ENCODE results near the gene AGBL5. TPM values are rescaled to one million over a fixed set of nuclear protein-coding genes. Genes with fewer than 3 reads are reported as not detected.

AGBL5 gene, protein sequence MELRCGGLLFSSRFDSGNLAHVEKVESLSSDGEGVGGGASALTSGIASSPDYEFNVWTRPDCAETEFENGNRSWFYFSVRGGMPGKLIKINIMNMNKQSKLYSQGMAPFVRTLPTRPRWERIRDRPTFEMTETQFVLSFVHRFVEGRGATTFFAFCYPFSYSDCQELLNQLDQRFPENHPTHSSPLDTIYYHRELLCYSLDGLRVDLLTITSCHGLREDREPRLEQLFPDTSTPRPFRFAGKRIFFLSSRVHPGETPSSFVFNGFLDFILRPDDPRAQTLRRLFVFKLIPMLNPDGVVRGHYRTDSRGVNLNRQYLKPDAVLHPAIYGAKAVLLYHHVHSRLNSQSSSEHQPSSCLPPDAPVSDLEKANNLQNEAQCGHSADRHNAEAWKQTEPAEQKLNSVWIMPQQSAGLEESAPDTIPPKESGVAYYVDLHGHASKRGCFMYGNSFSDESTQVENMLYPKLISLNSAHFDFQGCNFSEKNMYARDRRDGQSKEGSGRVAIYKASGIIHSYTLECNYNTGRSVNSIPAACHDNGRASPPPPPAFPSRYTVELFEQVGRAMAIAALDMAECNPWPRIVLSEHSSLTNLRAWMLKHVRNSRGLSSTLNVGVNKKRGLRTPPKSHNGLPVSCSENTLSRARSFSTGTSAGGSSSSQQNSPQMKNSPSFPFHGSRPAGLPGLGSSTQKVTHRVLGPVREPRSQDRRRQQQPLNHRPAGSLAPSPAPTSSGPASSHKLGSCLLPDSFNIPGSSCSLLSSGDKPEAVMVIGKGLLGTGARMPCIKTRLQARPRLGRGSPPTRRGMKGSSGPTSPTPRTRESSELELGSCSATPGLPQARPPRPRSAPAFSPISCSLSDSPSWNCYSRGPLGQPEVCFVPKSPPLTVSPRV
- 10 to 100 TPM; 11.0 to 47.1 (median 34.8) TPM for total RNA-seq

DNA sequence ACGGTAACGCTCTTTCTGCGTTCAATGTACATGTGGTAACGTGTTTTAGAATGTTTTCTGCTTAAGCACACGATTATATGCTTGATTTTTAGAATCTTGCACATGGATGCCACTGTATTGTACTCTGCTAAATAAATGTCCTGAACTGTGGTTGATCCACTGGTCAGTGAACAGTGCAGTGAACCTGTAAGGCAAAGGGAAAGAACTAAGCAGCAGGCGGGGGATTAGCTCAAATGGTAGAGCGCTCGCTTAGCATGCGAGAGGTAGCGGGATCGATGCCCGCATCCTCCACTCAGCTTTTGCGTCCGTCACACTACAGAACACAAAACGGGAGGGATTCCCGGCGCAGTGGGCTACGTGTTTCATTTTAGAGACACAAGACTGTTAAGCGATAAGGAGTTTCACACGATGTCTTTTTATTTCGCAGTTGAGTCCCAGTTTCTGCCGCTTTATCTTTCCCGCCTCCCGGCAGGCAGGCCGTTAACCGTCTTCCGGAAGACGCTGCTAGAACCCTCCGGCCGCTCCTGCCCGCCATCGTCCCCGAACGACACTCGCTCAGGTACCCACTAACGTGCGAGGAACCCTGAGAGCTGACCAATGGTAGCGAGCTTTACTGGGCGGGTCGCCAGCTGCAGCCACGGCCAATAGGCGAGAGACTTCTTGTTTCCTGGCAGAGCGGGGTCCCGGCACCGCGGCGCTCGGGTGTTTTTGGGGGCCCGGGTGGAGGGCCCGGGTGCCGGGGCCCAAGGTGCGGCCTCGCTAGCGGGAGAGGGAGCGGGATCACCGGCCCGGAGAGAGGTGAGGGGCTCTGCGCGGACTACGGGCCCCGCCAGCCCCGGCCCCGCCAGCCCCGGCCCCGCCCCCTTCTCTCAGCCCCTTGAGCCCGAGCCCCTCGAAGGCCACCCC, at the start of gene AGBL5:
TSS of gene AGBL5 (plus strand) at position 673 of the 906 bp plus-strand sequence. CDS start 1,291 bp downstream, outside the sequence.
- peak within 1 kb of the TSS; percentile 96 to 98 for H3K27ac ChIP-seq
- ATAC-seq (replicated peaks in 6 of 8), result peak; percentile 62 to 78 (median 74)
- peak within 1 kb of the TSS; percentile 81 to 99 (median 89) for H3K4me3 ChIP-seq
- H3K4me1 ChIP-seq (replicated peaks in 1 of 2), result peaks cover 8 to 10% of the 10 kb centered on the region in 2 donors
- in situ Hi-C loops (cut with MboI; ENCODE audit: low pct_unique_long_range_greater_than_20kb in 2 of 9, low sequenced_read_pairs in 9 of 9, unreplicated experiment in 9 of 9), result no loop called here
- 0 to 20% (median 0%) methylated on average over 1 to 32 of the region's 67 CpGs; no CpG with 5 or more reads in 1 of the 10 experiments for WGBS, 10 experiments

DNA sequence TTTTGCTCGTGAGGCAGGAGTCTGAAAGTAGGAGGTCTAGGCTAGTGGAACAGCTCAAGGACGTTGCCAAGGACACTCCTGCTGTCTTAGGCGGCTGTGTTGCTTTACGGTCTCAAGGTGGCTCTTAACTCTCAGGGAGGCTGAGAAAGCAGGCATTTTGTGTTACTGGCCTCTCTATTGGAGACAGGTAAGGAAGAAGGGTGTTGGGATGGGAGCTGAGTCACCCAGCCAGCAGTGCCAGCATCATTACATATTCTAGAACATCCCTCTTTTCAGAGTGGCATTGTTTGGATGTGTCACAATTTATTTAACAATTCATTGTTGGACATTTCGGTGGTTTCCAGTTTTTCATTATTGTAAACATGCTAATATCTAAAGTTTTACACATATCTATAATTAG, 49.5 kb upstream of the AGBL5 start:
- in situ Hi-C loops (cut with MboI; ENCODE audit: low pct_unique_long_range_greater_than_20kb in 2 of 9, low sequenced_read_pairs in 9 of 9, unreplicated experiment in 9 of 9), result loop anchor here in 1 of 9 experiments (25.0 kb wide), 1 partner anchor 165 kb away; the partner anchor contains the start of gene DPYSL5
- 0 to 80% (median 60%) methylated on average over 1 to 5 of the region's 5 CpGs; no CpG with 5 or more reads in 2 of the 10 experiments for WGBS, 10 experiments

DNA sequence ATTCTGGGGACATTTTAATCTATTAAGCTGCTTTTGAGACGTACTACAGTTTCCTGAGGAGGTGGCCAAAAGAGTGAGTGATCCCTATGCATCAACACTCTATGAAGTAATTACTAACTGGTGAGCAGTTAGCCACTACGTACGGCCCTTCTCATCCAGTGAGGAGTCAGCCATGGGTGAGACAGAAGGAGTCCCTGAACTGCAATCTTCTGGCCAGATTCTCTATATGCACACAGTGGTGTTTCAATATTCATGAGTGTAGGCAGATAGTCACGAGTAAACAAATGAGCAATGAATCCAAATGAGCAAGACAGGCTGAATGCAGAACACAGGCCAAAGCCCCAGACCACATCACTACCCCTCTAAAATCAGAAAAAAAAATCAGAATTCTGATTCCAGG, 48.5 kb upstream of the AGBL5 start:
- H3K27ac ChIP-seq, result no peak overlapping the region
- in situ Hi-C loops (cut with MboI; ENCODE audit: low pct_unique_long_range_greater_than_20kb in 2 of 9, low sequenced_read_pairs in 9 of 9, unreplicated experiment in 9 of 9), result loop anchor here in 1 of 9 experiments (25.0 kb wide), 1 partner anchor 166 kb away; the partner anchor contains the start of gene DPYSL5
- H3K4me1 ChIP-seq (replicated peaks in 1 of 2), result no peaks in the 10 kb centered on the region
- H3K4me3 ChIP-seq, result no peak overlapping the region
- ATAC-seq (replicated peaks in 6 of 8), result peak; percentile 45 to 95 (median 86)
- WGBS, 10 experiments, result 20 to 100% (median 89%) methylated on average over 1 to 4 of the region's 4 CpGs; no CpG with 5 or more reads in 5 of the 10 experiments

More for the DNA sequence above, 49.5 kb upstream of the AGBL5 start:
- Histone ChIP-seq H3K4me3 (no peak overlapping the region), H3K27ac (no peak overlapping the region), H3K4me1 (replicated peaks in 1 of 2) (no peaks in the 10 kb centered on the region)
- ATAC-seq (replicated peaks in 6 of 8), result peak in 7 of 8 experiments; percentile 19 to 62 (median 30)

DNA sequence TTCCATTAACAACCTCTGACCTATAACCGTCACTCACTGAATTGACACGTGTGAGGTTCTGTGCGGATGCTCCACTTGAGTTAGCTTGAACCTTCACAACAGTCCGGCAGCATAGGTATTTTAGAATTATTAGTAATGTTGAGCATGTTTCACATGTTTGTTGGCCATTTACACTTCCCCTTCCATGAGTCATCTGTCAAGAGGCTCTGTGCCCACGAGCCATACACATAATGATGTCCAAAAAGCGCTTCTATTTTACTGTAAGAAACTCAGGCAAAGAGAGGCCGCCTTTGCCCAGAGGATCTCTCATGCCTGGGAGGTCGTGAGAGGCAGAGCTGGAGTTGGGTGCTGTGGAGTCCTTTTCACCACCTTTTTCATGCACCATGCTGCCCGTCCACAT, 47.6 kb upstream of the AGBL5 start:
- H3K27ac ChIP-seq, result no peak overlapping the region
- peak in 4 of 8 experiments; percentile 26 to 45 (median 33) for ATAC-seq (replicated peaks in 6 of 8)
- H3K4me3 ChIP-seq, result no peak overlapping the region
- no peaks in the 10 kb centered on the region for H3K4me1 ChIP-seq (replicated peaks in 1 of 2)
- in situ Hi-C loops (cut with MboI; ENCODE audit: low pct_unique_long_range_greater_than_20kb in 2 of 9, low sequenced_read_pairs in 9 of 9, unreplicated experiment in 9 of 9), result loop anchor here in 1 of 9 experiments (25.0 kb wide), 1 partner anchor 167 kb away; the partner anchor contains the start of gene DPYSL5
- WGBS, 10 experiments, result 67 to 94% (median 76%) methylated on average over 1 to 9 of the region's 9 CpGs; no CpG with 5 or more reads in 3 of the 10 experiments

DNA sequence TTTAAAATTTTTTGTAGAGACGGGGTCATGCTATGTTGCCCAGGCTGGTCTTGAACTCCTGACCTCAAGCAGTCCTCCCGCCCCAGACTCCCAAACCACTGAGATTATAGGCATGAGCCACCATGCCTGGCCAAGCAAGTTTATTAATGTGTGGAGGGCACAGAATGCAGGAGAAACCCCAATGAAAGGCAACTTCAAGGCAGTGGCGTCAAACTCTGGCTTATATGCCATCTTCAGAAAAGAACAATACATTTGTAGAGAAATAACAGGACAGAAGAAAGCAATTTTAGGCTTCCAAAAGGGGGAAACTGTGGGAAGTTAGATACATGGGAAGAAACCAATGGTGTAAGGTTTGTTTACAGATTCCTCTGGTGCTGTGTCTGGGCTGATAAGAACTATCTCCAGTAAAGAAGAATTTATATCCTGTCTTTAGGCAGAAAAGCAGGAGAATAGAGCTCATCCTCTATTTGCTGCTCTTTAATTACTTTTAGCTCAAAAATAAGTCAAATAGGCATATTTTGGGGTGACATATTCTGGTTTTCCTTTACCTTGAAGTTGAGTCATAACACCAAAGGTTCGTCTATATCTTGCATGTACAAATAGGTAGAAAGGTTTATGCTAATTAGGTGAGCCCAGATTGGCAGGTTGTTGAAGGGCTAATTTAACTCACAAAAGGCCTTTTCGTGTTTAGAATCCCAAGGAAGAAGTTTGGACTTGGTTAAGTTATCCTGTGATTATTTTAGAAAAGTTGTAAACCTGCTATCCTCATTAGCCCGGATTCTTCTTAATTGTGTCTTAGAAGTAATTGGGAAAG, 44.7 kb upstream of the AGBL5 start:
- ATAC-seq (replicated peaks in 6 of 8), result no peak
- Histone ChIP-seq H3K4me1 (replicated peaks in 1 of 2) (no peaks in the 10 kb centered on the region), H3K4me3 (no peak overlapping the region), H3K27ac (no peak overlapping the region)
- in situ Hi-C loops (cut with MboI; ENCODE audit: low pct_unique_long_range_greater_than_20kb in 2 of 9, low sequenced_read_pairs in 9 of 9, unreplicated experiment in 9 of 9), result loop anchor here in 1 of 9 experiments (25.0 kb wide), 1 partner anchor 170 kb away; the partner anchor contains the start of gene DPYSL5
- WGBS, 10 experiments, result 67 to 94% (median 72%) methylated on average over 1 to 6 of the region's 6 CpGs

DNA sequence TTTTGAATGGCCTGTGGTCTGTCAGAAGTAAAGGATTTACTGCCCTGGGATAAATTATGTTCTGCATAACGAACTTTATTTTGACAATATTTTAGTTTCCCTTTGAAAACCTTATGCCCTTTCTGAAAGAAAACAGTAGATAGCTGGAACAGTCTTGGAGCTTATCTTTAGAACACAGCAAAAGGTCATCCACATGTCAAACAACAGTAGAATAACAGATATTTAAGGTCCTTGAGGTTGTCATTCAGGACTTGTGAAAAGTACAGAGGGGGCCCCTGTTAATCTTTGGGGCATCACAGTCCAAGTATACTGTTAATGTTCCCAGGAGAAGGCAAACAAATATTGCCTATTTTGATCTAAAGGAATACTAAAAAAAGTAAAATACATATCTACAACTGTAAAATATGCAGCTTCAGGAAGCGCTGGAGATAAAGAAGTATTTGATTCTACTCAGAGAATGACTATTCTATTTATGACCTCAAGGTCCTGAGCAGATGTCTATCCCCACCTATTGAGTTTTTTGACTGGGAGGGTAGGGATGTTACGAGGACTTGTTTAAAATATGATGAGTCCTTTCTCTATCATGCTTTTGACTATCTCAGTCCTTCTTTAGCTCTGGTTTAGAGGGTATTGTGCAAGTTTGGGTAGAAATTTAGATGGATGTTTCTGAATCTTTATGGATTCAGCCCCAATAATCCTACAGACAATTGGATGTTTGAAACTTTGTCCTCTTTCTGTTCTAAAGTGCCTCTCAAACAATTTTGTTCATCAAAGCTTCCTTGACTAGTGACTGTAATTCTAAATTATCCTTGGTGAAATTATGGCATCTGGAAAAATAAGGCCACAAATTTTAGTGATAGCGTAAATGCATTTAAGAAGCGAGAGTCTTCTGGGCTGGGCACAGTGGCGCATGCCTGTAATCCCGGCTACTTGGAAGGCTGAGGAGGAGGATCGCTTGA, 43.8 kb upstream of the AGBL5 start:
- in situ Hi-C loops (cut with MboI; ENCODE audit: low pct_unique_long_range_greater_than_20kb in 2 of 9, low sequenced_read_pairs in 9 of 9, unreplicated experiment in 9 of 9), result loop anchor here in 1 of 9 experiments (25.0 kb wide), 1 partner anchor 170 kb away; the partner anchor contains the start of gene DPYSL5
- no peak overlapping the region for H3K4me3 ChIP-seq
- no peaks in the 10 kb centered on the region for H3K4me1 ChIP-seq (replicated peaks in 1 of 2)
- ATAC-seq (replicated peaks in 6 of 8), result no peak
- 58 to 98% (median 83%) methylated on average over 4 to 8 of the region's 8 CpGs for WGBS, 10 experiments
- no peak overlapping the region for H3K27ac ChIP-seq

DNA sequence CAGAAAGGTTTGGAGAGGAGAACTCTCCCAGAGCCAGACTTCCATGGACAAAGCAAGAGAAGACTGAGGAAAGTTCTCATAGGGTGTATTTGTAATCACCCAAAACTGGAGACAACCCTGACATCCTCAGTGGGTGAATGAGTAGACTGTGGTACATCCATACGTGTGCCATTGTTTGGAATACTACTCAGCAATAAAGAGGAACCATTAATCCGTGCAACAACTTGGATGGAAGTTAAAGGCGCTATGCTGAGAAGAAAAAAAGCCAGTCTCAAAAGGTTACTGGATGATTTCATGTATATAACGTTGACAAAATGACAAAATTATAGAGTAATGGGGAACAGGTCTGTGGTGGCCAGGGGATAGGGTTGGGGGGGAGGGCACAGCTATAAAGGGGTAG, 42.8 kb upstream of the AGBL5 start:
- WGBS, 10 experiments, result 70 to 100% (median 85%) methylated on average over 1 to 4 of the region's 4 CpGs; no CpG with 5 or more reads in 4 of the 10 experiments
- Histone ChIP-seq H3K4me1 (replicated peaks in 1 of 2) (no peaks in the 10 kb centered on the region), H3K4me3 (no peak overlapping the region), H3K27ac (no peak overlapping the region)
- in situ Hi-C loops (cut with MboI; ENCODE audit: low pct_unique_long_range_greater_than_20kb in 2 of 9, low sequenced_read_pairs in 9 of 9, unreplicated experiment in 9 of 9), result loop anchor here in 1 of 9 experiments (25.0 kb wide), 1 partner anchor 171 kb away; the partner anchor contains the start of gene DPYSL5
- no peak for ATAC-seq (replicated peaks in 6 of 8)

DNA sequence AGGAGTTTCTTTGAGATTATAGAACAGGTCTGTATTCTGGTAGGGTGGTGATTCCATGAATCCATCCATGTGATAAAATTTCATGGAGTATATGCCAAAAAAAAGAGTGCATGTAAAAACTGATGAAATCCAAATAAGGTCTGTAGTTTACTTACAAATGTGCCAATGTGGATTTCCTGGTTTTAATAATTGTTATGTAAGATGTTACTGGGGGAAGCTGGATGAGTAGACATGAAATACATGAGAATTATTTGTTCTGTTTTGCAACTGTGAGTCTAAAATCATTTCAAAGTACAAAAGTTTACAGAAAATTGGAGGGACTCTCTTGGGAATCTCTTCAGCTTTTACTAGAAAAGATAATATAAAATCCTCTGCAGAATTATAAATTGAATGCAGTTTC, 42.4 kb upstream of the AGBL5 start:
- Histone ChIP-seq H3K4me1 (replicated peaks in 1 of 2) (no peaks in the 10 kb centered on the region), H3K27ac (no peak overlapping the region), H3K4me3 (no peak overlapping the region)
- in situ Hi-C loops (cut with MboI; ENCODE audit: low pct_unique_long_range_greater_than_20kb in 2 of 9, low sequenced_read_pairs in 9 of 9, unreplicated experiment in 9 of 9), result loop anchor here in 1 of 9 experiments (25.0 kb wide), 1 partner anchor 172 kb away; the partner anchor contains the start of gene DPYSL5
- ATAC-seq (replicated peaks in 6 of 8), result no peak

DNA sequence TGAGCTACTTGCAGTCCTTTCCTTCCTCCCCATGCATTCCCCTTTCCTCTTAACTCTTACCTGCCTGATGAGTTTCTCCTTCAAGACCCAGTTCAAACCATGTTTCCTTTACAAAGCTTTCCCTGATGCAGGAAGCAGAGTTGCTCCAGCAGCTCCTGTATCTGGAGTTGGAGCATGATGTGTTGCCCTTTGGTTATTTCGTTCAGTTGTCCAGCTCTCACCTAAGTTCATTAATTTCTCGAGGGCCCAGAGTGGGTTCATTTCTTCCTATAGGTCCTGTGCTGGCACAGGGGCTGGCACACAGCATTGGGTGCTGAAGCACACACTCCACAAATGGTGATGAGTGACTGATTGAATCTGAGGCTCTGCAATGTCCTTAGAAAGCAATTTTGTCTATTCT, 41.8 kb upstream of the AGBL5 start:
- no peak overlapping the region for H3K27ac ChIP-seq
- H3K4me1 ChIP-seq (replicated peaks in 1 of 2), result no peaks in the 10 kb centered on the region
- H3K4me3 ChIP-seq, result no peak overlapping the region
- in situ Hi-C loops (cut with MboI; ENCODE audit: low pct_unique_long_range_greater_than_20kb in 2 of 9, low sequenced_read_pairs in 9 of 9, unreplicated experiment in 9 of 9), result loop anchor here in 2 of 9 experiments (5.0 to 25.0 kb wide), 3 partner anchors 45 to 172 kb away; partner anchors contain the start of gene DPYSL5 (in 1 of the 2)
- 14 to 86% (median 68%) methylated on average over 1 to 2 of the region's 2 CpGs; no CpG with 5 or more reads in 2 of the 10 experiments for WGBS, 10 experiments
- no peak for ATAC-seq (replicated peaks in 6 of 8)

DNA sequence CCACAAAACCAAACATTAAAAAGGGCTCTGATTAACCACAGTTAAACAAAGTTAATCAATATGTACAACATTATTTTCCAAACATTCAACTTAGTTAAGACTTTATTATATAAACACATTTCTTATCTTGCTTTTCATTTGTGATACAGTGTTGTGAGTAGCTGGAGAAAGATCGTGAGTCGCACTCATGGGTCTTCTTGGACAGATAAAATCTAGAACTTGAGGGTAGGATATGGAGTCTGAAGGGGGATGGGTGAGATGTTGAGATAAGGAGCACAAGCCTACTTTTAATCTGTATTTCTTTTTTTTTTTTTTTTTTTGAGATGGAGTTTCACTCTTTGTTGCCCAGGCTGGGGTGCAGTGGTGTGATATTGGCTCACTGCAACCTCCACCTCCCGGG, 41.3 kb upstream of the AGBL5 start:
- ATAC-seq (replicated peaks in 6 of 8), result no peak
- 57 to 100% (median 86%) methylated on average over 1 to 3 of the region's 3 CpGs; no CpG with 5 or more reads in 3 of the 10 experiments for WGBS, 10 experiments
- in situ Hi-C loops (cut with MboI; ENCODE audit: low pct_unique_long_range_greater_than_20kb in 2 of 9, low sequenced_read_pairs in 9 of 9, unreplicated experiment in 9 of 9), result loop anchor here in 2 of 9 experiments (5.0 to 25.0 kb wide), 3 partner anchors 45 to 173 kb away; partner anchors contain the start of gene DPYSL5 (in 1 of the 2)
- H3K27ac ChIP-seq, result no peak overlapping the region
- H3K4me1 ChIP-seq (replicated peaks in 1 of 2), result no peaks in the 10 kb centered on the region
- no peak overlapping the region for H3K4me3 ChIP-seq

Measured in motor neuron (in vitro differentiated cells).